OCI-LY1 (cell line): ENCODE measurements around the gene PNMT.

Source experiments
- CTCF ChIP-seq: fragments of 200-600 bp; sonication (generic), shearing (Covaris generic); IDR thresholded peaks from 2 replicates; pipeline ENCODE4 v1.5.1; 2017; ENCODE audit warnings: mild to moderate bottlenecking, antibody characterized with exemption, low read length, moderate library complexity, mixed read lengths
- EZH2 ChIP-seq: fragments of 200-600 bp; sonication (generic), shearing (Covaris generic); IDR thresholded peaks from 2 replicates; pipeline ENCODE4 v1.8.0; 2017; ENCODE audit warnings: borderline replicate concordance, mixed run types, mild to moderate bottlenecking, antibody characterized with exemption, low read length, moderate library complexity, mixed read lengths

- no peak for TF ChIP-seq CTCF
- no peak for TF ChIP-seq EZH2
These were observed 38.8 kb upstream of the PNMT start for GRCh38 chr17:39629494-39629880.
